Ascending aorta (tissue), 2 donors: ENCODE data around the gene P4HA2. TPM values are rescaled to one million over a fixed set of nuclear protein-coding genes. Genes with fewer than 3 reads are reported as not detected.
A peak's percentile ranks its signal among the peaks of the same experiment; 100 is the strongest.

Experiments used
- DNase-seq, 2 donors: peaks; one replicate each; pipeline ENCODE4 v3.0.0-alpha.2; 2019; ENCODE audit warnings: low spot score in 2 of 2
- H3K27ac ChIP-seq, 2 donors: fragments of 200-600 bp; sonication (generic); one replicate each; pipeline ENCODE4 v1.5.1; 2016 to 2017; ENCODE audit warnings: mild to moderate bottlenecking in 1 of 2
- H3K27me3 ChIP-seq: fragments of 200-600 bp; sonication (generic); one replicate; pipeline ENCODE4 v1.5.1; 2017
- H3K36me3 ChIP-seq, 2 donors: fragments of 200-600 bp; sonication (generic); one replicate each; pipeline ENCODE4 v1.5.1; 2016
- H3K4me1 ChIP-seq, 2 donors: fragments of 200-600 bp; sonication (generic); one replicate each; pipeline ENCODE4 v1.5.1; 2016 to 2017; ENCODE audit warnings: mild to moderate bottlenecking in 1 of 2
- H3K4me3 ChIP-seq, 2 donors: fragments of 200-600 bp; sonication (generic); one replicate each; pipeline ENCODE4 v1.5.1; 2016 to 2017; ENCODE audit warnings: mild to moderate bottlenecking in 1 of 2
- H3K9me3 ChIP-seq, 2 donors: fragments of 200-600 bp; sonication (generic); one replicate each; pipeline ENCODE4 v1.5.1; 2016
- intact Hi-C: fragments of 100-400 bp; cut with DNase I; formaldehyde crosslinking; loops from one replicate; pipeline ENCODE4 v1.15.1; 2023
- total RNA-seq: library from RNA; depleted of rRNA; stranded (reverse); fragments of >200 nt; gene quantifications from one replicate; pipeline ENCODE4 v1.1.0, GENCODE V29; 2016
- TF ChIP-seq, protein P1 (sequence below), 3 experiments: fragments of 200-600 bp in 2 of 3; fragments of 450-650 bp in 1 of 3; sonication (generic) in 2 of 3; IDR thresholded peaks; one replicate each; pipeline ENCODE4 v1.5.1; 2016 to 2019; ENCODE audit warnings: antibody characterized with exemption in 3 of 3, mild to moderate bottlenecking in 1 of 3, moderate library complexity in 1 of 3

P4HA2 gene
- total RNA-seq, 1 donor from 2014 or later = 22.6 TPM

DNA sequence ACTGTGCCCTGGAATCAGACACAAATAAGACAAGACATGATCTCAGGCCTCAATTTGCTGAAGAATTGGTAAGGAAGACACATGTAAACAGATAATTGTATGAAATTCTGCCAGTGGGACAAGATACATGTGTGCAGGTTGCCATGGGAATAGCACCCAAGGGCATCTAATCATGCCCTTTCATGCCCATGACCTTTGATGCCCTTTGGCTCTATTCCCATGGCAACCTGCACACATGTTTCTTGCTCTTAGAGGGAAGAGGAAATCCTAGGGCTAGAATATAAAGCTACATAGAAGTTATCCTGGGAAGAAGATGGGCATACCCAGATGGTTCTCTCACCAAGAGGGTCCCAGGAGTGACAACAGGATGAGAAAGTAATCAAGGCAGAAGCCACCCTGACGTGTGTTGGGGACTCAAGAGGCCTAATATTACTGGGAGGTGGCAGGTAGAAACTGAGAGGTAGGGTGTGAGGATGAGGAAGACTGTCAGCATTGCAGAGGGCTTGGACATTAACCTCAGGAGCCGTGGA, 34.4 kb downstream of the P4HA2 start:
- intact Hi-C loops = loop anchor here (5.0 kb wide), 1 partner anchor 34 kb away; the partner anchor contains the start of gene P4HA2
- peaks cover 22 to 54% of the 10 kb centered on the region in 2 donors for H3K36me3 ChIP-seq

DNA sequence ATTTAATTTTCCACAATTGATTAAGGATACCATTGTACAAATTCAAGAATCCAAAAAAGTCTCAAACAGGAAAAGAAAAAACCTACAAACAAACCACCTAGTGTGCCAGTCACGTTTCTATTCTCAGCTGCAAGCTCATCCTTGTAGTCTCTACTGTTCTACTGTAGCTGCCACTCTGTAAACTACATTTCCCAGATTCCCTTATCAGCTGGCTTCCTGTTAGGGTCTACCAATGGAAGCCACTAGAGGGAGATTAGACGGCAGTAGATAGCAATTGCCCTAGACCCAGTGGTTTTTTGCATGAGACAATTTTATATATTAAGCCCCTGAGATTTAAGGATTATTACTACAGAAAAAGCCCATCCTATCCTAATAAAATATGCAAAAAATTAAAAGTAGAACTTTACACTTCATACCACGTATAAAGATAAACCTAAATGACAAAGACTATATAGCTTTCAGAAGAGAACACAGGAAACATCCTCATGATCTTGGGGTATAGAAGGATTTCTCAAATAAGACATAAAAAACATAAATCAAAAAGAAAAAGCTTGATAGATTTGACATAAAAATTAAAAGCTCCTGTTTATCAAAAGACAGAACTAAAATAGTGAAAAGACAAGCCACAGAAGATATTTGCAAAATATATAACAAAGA, 37.4 kb downstream of the P4HA2 start:
- no peak overlapping the region for H3K4me3 ChIP-seq
- no peaks in the 10 kb centered on the region for H3K4me1 ChIP-seq
- DNase-seq = no peak
- no peak overlapping the region for H3K27ac ChIP-seq
- TF ChIP-seq, protein P1, sequence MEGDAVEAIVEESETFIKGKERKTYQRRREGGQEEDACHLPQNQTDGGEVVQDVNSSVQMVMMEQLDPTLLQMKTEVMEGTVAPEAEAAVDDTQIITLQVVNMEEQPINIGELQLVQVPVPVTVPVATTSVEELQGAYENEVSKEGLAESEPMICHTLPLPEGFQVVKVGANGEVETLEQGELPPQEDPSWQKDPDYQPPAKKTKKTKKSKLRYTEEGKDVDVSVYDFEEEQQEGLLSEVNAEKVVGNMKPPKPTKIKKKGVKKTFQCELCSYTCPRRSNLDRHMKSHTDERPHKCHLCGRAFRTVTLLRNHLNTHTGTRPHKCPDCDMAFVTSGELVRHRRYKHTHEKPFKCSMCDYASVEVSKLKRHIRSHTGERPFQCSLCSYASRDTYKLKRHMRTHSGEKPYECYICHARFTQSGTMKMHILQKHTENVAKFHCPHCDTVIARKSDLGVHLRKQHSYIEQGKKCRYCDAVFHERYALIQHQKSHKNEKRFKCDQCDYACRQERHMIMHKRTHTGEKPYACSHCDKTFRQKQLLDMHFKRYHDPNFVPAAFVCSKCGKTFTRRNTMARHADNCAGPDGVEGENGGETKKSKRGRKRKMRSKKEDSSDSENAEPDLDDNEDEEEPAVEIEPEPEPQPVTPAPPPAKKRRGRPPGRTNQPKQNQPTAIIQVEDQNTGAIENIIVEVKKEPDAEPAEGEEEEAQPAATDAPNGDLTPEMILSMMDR (IDR thresholded peaks at IDR 0.05) = peak; percentile 63 to 68 (median 68)
- H3K36me3 ChIP-seq = peaks cover 11 to 32% of the 10 kb centered on the region in 2 donors
- no peaks in the 10 kb centered on the region for H3K27me3 ChIP-seq
- intact Hi-C loops = loop anchor here (2.0 to 5.0 kb wide), 2 partner anchors 19 to 37 kb away; partner anchors contain the start of gene P4HA2
- H3K9me3 ChIP-seq = no peaks in the 10 kb centered on the region

More for the DNA sequence above, 34.4 kb downstream of the P4HA2 start:
- DNase-seq = no peak
- Histone ChIP-seq H3K27ac (no peak overlapping the region), H3K4me3 (no peak overlapping the region), H3K4me1 (no peaks in the 10 kb centered on the region), H3K9me3 (no peaks in the 10 kb centered on the region), H3K27me3 (no peaks in the 10 kb centered on the region)
- TF ChIP-seq, protein P1 (IDR thresholded peaks at IDR 0.05) = no peak

DNA sequence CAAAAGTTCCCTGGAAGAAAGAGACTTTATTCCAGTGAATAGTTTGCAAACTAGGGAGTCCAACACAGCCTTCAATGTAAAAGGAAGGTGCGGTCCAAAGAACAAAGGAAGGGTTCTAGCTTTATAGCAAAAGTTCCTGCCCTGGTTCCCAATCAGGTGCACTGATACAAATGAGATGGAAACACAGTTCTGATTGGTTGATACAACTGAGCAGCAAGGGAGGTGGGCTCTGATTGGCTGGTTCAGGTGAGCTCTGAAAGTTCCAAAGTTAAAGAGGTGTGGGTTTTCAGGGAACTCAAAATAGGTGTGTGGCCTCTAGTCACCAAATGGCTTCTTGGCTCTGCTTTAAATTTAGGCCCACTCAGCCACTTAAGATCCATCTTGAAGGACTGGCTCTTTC, 43.1 kb downstream of the P4HA2 start:
- Histone ChIP-seq H3K27me3 (no peaks in the 10 kb centered on the region), H3K9me3 (no peaks in the 10 kb centered on the region), H3K4me3 (no peak overlapping the region), H3K27ac (no peak overlapping the region), H3K4me1 (no peaks in the 10 kb centered on the region), H3K36me3 (no peaks in the 10 kb centered on the region)
- no peak for DNase-seq
- intact Hi-C loops = loop anchor here (5.0 to 10.0 kb wide), 3 partner anchors 33 to 320 kb away; partner anchors contain the start of gene IL3
- TF ChIP-seq, protein P1 (IDR thresholded peaks at IDR 0.05) = no peak

DNA sequence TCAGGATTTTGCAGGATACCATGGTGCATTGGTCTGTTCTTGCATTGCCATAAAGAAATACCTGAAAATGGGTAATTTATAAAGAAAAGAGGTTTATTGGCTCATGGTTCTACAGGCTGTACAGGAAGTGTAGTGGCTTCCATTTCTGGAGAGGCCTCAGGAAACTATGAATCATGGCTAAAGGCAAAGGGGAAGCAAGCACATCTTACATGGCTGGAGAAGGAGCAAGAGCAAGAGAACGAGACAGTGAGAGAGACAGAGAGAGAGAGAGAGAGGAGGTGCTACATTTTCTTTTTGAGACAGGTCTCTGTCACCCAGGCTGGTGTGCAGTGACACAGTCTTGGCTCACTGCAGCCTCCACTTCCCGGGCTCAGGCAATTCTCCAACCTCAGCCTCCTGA, 43.9 kb downstream of the P4HA2 start:
- Histone ChIP-seq H3K4me3 (no peak overlapping the region), H3K9me3 (no peaks in the 10 kb centered on the region), H3K4me1 (no peaks in the 10 kb centered on the region), H3K27me3 (no peaks in the 10 kb centered on the region), H3K36me3 (no peaks in the 10 kb centered on the region), H3K27ac (no peak overlapping the region)
- TF ChIP-seq, protein P1 (IDR thresholded peaks at IDR 0.05) = no peak
- DNase-seq = no peak
- intact Hi-C loops = loop anchor here (5.0 to 10.0 kb wide), 3 partner anchors 34 to 321 kb away; partner anchors contain the start of gene IL3

DNA sequence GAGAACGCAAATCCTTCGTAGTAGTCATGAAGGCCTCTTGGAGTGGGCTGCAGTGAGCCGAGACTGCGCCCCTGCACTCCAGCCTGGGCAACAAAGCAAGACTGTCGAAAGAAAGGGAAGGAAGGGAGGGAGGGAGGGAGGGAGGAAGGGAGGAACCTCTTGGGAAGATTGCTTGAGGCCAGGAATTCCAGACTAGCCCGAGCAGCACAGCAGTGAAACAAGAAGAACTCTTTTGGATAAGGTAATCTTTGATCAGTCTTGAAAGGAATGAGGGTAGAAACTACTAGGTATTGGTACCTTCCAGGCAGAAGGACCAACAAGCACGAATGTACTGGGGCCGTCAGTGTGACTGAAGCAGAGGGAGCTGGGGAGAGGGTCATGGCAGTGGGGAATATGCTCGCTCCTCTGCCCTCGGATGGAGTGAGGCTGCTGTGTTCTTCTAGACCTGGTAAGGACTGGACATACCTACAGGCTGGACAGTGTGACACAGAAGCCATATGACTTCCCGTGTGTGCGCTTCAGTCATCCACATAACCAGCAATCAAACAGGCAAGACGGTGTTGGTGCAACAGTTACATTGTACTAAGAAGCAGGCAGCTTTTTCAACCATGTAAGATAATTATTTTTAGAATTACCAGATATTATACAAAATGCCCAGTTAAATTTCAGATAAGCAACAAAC, 45.2 kb downstream of the P4HA2 start:
- H3K27me3 ChIP-seq = no peaks in the 10 kb centered on the region
- H3K36me3 ChIP-seq = no peaks in the 10 kb centered on the region
- DNase-seq = no peak
- H3K27ac ChIP-seq = no peak overlapping the region
- intact Hi-C loops = loop anchor here (5.0 to 10.0 kb wide), 3 partner anchors 35 to 322 kb away; partner anchors contain the start of gene IL3
- no peaks in the 10 kb centered on the region for H3K9me3 ChIP-seq
- TF ChIP-seq, protein P1 (IDR thresholded peaks at IDR 0.05) = no peak
- no peak overlapping the region for H3K4me3 ChIP-seq
- no peaks in the 10 kb centered on the region for H3K4me1 ChIP-seq
